HL-60 (cell line): ENCODE measurements around the gene FN1.

Experiments
- CTCF ChIP-seq: IDR thresholded peaks from one replicate; pipeline ENCODE4 v1.5.1; 2011; ENCODE audit warnings: low read length, control low read depth, inconsistent platforms; ENCODE audit not compliant: insufficient read depth
- POLR2AphosphoS5 ChIP-seq: IDR thresholded peaks from 2 replicates; pipeline ENCODE4 v1.6.1; 2012; ENCODE audit warnings: low read depth
- REST ChIP-seq: IDR thresholded peaks from 2 replicates; pipeline ENCODE4 v1.6.1; 2012; ENCODE audit warnings: low read depth; ENCODE audit not compliant: insufficient replicate concordance

- TF ChIP-seq CTCF (no peak), POLR2AphosphoS5 (no peak), REST (no peak)
Measured at GRCh38 chr2:215439404-215439803, 3.5 kb upstream of the FN1 start.
